DOHH2 (cell line): ENCODE data around the gene ARL5A.

Experiments
- H3F3A ChIP-seq: fragments of 200-600 bp; sonication (generic), shearing (Covaris generic); 2 replicates; pipeline ENCODE4 v1.6.0; 2016; ENCODE audit warnings: antibody characterized with exemption, mild to moderate bottlenecking; ENCODE audit not compliant: control insufficient read depth, insufficient read depth
- H3K27ac ChIP-seq: fragments of 200-600 bp; sonication (generic); 2 replicates; pipeline ENCODE4 v1.5.1; 2014; ENCODE audit warnings: low read depth, mild to moderate bottlenecking, low read length, moderate library complexity
- H3K27me3 ChIP-seq: fragments of 200-600 bp; sonication (generic); 2 replicates; pipeline ENCODE4 v1.6.1; 2014; ENCODE audit warnings: mild to moderate bottlenecking, low read length, mixed read lengths; ENCODE audit not compliant: control insufficient read depth
- H3K36me3 ChIP-seq: fragments of 200-600 bp; sonication (generic); 2 replicates; pipeline ENCODE4 v1.6.1; 2014; ENCODE audit warnings: mild to moderate bottlenecking, low read length, moderate library complexity, mixed read lengths; ENCODE audit not compliant: control insufficient read depth
- H3K4me1 ChIP-seq: fragments of 200-600 bp; sonication (generic); 2 replicates; pipeline ENCODE4 v1.6.1; 2014; ENCODE audit warnings: mild to moderate bottlenecking, low read length, mixed read lengths; ENCODE audit not compliant: control insufficient read depth
- H3K4me2 ChIP-seq: fragments of 200-600 bp; sonication (generic); 2 replicates; pipeline ENCODE4 v1.6.0; 2014; ENCODE audit warnings: mild to moderate bottlenecking, low read length, moderate library complexity
- H3K4me3 ChIP-seq: fragments of 200-600 bp; sonication (generic); 2 replicates; pipeline ENCODE4 v1.5.1; 2014; ENCODE audit warnings: mild to moderate bottlenecking, low read length, mixed read lengths
- H3K79me2 ChIP-seq: fragments of 200-600 bp; sonication (generic); 2 replicates; pipeline ENCODE4 v1.6.1; 2014; ENCODE audit warnings: mild to moderate bottlenecking, low read length, mixed read lengths; ENCODE audit not compliant: control insufficient read depth
- H3K9me2 ChIP-seq: fragments of 200-600 bp; sonication (generic); replicated peaks from 2 replicates; pipeline ENCODE4 v1.6.1; 2014; ENCODE audit warnings: mild to moderate bottlenecking, low read length, mixed read lengths; ENCODE audit not compliant: control insufficient read depth
- H3K9me3 ChIP-seq: fragments of 200-600 bp; sonication (generic); 2 replicates; pipeline ENCODE4 v1.6.1; 2014; ENCODE audit warnings: antibody characterized with exemption, low read length, mixed read lengths; ENCODE audit not compliant: control insufficient read depth, insufficient read depth
- H4K20me1 ChIP-seq: fragments of 200-600 bp; sonication (generic); 2 replicates; pipeline ENCODE4 v1.6.0; 2014; ENCODE audit warnings: low read depth, mild to moderate bottlenecking, antibody characterized with exemption, low read length, moderate library complexity; ENCODE audit not compliant: control insufficient read depth, insufficient read depth
- CTCF ChIP-seq: fragments of 200-600 bp; sonication (generic); IDR thresholded peaks from one replicate; pipeline ENCODE4 v1.5.1; 2014; ENCODE audit warnings: antibody characterized with exemption, mild to moderate bottlenecking, low read depth, low read length; ENCODE audit not compliant: poor library complexity, severe bottlenecking
- EZH2phosphoT487 ChIP-seq: fragments of 200-600 bp; sonication (generic); IDR thresholded peaks from 2 replicates; pipeline ENCODE4 v1.6.1; 2017; ENCODE audit warnings: borderline replicate concordance, mild to moderate bottlenecking, antibody characterized with exemption, low read length, moderate library complexity, mixed read lengths

ARL5A gene

GRCh38 chr2:151823651-151824050, 4.6 kb downstream of the ARL5A start:
- Histone ChIP-seq H3K79me2 (peaks cover 95% of the 10 kb centered on the region), H3K9me2 (no peaks in the 10 kb centered on the region), H4K20me1 (0 out of 2 replicates have a peak, but pooled peaks cover 6% of the 10 kb centered on the region), H3K4me2 (no peak overlapping the region), H3K27me3 (no peaks in the 10 kb centered on the region), H3K36me3 (peaks cover 29% of the 10 kb centered on the region), H3K4me1 (peaks cover 24% of the 10 kb centered on the region), H3F3A (no peaks in the 10 kb centered on the region), H3K9me3 (no peaks in the 10 kb centered on the region), H3K27ac (no peak overlapping the region), H3K4me3 (no peak overlapping the region)
- TF ChIP-seq EZH2phosphoT487, result no peak
- TF ChIP-seq CTCF, result no peak

- Histone ChIP-seq H3K4me2 (no peak overlapping the region), H3K4me1 (peaks cover 5% of the 10 kb centered on the region), H3K27me3 (no peaks in the 10 kb centered on the region), H4K20me1 (0 out of 2 replicates have a peak, but pooled peaks cover 10% of the 10 kb centered on the region), H3K9me2 (no peaks in the 10 kb centered on the region), H3K9me3 (no peaks in the 10 kb centered on the region), H3K27ac (no peak overlapping the region), H3K4me3 (no peak overlapping the region), H3F3A (no peaks in the 10 kb centered on the region), H3K36me3 (peaks cover 49% of the 10 kb centered on the region), H3K79me2 (peaks cover 97% of the 10 kb centered on the region)
- TF ChIP-seq CTCF, result no peak
- no peak for TF ChIP-seq EZH2phosphoT487
These were observed 8.3 kb downstream of the ARL5A start for GRCh38 chr2:151819920-151820319.

DNA sequence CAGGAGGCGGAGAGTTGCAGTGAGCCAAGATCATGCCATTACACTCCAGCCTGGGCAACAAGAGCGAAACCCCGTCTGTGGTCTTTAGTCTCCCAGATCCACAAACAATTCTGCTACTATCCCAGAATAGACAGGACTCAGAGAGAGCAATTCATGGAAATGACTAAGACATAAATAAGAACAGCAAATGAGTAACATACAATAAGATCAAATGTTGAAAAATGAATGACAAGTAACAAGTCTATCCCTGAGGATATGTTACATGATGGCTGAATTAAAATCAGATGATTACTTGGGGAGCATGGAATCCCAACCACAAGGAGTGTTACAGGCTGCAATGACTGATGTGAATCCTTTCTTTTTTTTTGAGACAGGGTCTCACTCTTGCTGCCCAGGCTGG, 10.3 kb downstream of the ARL5A start:
- no peaks in the 10 kb centered on the region for H3K4me1 ChIP-seq
- H4K20me1 ChIP-seq, result 0 out of 2 replicates have a peak, but pooled peaks cover 4% of the 10 kb centered on the region
- H3F3A ChIP-seq, result no peaks in the 10 kb centered on the region
- TF ChIP-seq EZH2phosphoT487 (no peak), CTCF (no peak)
- no peak overlapping the region for H3K4me2 ChIP-seq
- H3K79me2 ChIP-seq, result peaks cover 77% of the 10 kb centered on the region
- H3K4me3 ChIP-seq, result no peak overlapping the region
- H3K9me3 ChIP-seq, result no peaks in the 10 kb centered on the region
- H3K9me2 ChIP-seq, result no peaks in the 10 kb centered on the region
- no peaks in the 10 kb centered on the region for H3K27me3 ChIP-seq
- H3K36me3 ChIP-seq, result peaks cover 56% of the 10 kb centered on the region
- no peak overlapping the region for H3K27ac ChIP-seq
